Cardiac septum (tissue), 1 donor: ENCODE measurements around the gene SLC51B. TPM values are rescaled to one million over a fixed set of nuclear protein-coding genes. Genes with fewer than 3 reads are reported as not detected.
A peak's percentile ranks its signal among the peaks of the same experiment; 100 is the strongest.
"Not testable (repeated sequence)": the region's sequence is repeated elsewhere in the genome, so short reads cannot be mapped to it uniquely, and the experiment has no call there.

Experiments
- DNase-seq: peaks from one replicate; pipeline ENCODE4 v3.0.0-alpha.2; 2020; ENCODE audit warnings: low spot score
- intact Hi-C: fragments of 100-400 bp; cut with DNase I; formaldehyde crosslinking; loops from one replicate; pipeline ENCODE4 v1.14.0; 2022
- long read RNA-seq: library from polyadenylated mRNA; unstranded; transcript quantifications from one replicate; pipeline ENCODE4 v2.0.0, GENCODE V29; 2021
- total RNA-seq: library from RNA; stranded (reverse); fragmentation: NEBNext Ultra II Directional; extraction: Animal tissue kit (Norgen Biotek cat#: 25700); gene quantifications from one replicate; pipeline ENCODE4 v1.2.1, GENCODE V29; 2021
- donor health status: DM: no; HTN: no; CAD: no.

Gene SLC51B
- not detected for total RNA-seq
- long read RNA-seq: 0 reads

- no peak for DNase-seq
- intact Hi-C loops: no loop called here
Observed at GRCh38 chr15:65044724-65045481, at the start of gene SLC51B. Gene SLC51B, plus strand, starts transcription at chr15:65045387. Its CDS starts 4,618 bp downstream, at chr15:65050005.

- no peak for DNase-seq
- intact Hi-C loops: no loop called here
Observed at GRCh38 chr15:64997066-64997465, 48.1 kb upstream of the SLC51B start.

GRCh38 chr15:64997745-64998375, 47.3 kb upstream of the SLC51B start:
- DNase-seq: no peak
- intact Hi-C loops: no loop called here

- DNase-seq: no peak
- intact Hi-C loops: no loop called here
Observed at GRCh38 chr15:65004993-65005392, 40.2 kb upstream of the SLC51B start.

GRCh38 chr15:65006876-65007275, 38.3 kb upstream of the SLC51B start:
- DNase-seq: no peak
- intact Hi-C loops: no loop called here

- DNase-seq: no peak
- intact Hi-C loops: no loop called here
Observed at GRCh38 chr15:65008983-65009382, 36.2 kb upstream of the SLC51B start.

- DNase-seq, intact Hi-C loops: not testable (repeated sequence)
Observed at GRCh38 chr15:65011198-65011597, 34.0 kb upstream of the SLC51B start.

- DNase-seq: no peak
- intact Hi-C loops: no loop called here
Observed at GRCh38 chr15:65020419-65020818, 24.8 kb upstream of the SLC51B start.

GRCh38 chr15:65021488-65021887, 23.7 kb upstream of the SLC51B start:
- DNase-seq: no peak
- intact Hi-C loops: no loop called here

GRCh38 chr15:65026756-65027155, 18.4 kb upstream of the SLC51B start:
- DNase-seq: no peak
- intact Hi-C loops: loop anchor here (5.0 kb wide), 1 partner anchor 39 kb away; the partner anchor contains the start of gene SPG21

GRCh38 chr15:65027593-65027992, 17.6 kb upstream of the SLC51B start:
- no peak for DNase-seq
- intact Hi-C loops: loop anchor here (5.0 kb wide), 1 partner anchor 40 kb away; the partner anchor contains the start of gene SPG21

GRCh38 chr15:65028338-65028737, 16.8 kb upstream of the SLC51B start:
- intact Hi-C loops: loop anchor here (5.0 kb wide), 1 partner anchor 41 kb away; the partner anchor contains the start of gene SPG21
- DNase-seq: no peak

- intact Hi-C loops: loop anchor here (5.0 kb wide), 1 partner anchor 42 kb away; the partner anchor contains the start of gene SPG21
Observed at GRCh38 chr15:65028921-65029735, 16.1 kb upstream of the SLC51B start, which contains the start of gene MTFMT. Gene MTFMT, minus strand, starts transcription at chr15:65029639. Its CDS starts 26 bp downstream, at chr15:65029613.

GRCh38 chr15:65029736-65030208, 15.4 kb upstream of the SLC51B start:
- DNase-seq: no peak
- intact Hi-C loops: loop anchor here (5.0 kb wide), 2 partner anchors 42 to 268 kb away; partner anchors contain the start of genes RNU5A-1 and SPG21

More at GRCh38 chr15:65028921-65029735, 16.1 kb upstream of the SLC51B start, which contains the start of gene MTFMT:
- peak; percentile 97 for DNase-seq

- intact Hi-C loops: loop anchor here (5.0 kb wide), 1 partner anchor 264 kb away; the partner anchor contains the start of gene RNU5A-1
- DNase-seq: no peak
Observed at GRCh38 chr15:65032801-65033537, 12.2 kb upstream of the SLC51B start.

- intact Hi-C loops: loop anchor here (5.0 kb wide), 1 partner anchor 264 kb away; the partner anchor contains the start of gene RNU5A-1
- no peak for DNase-seq
Observed at GRCh38 chr15:65033659-65034269, 11.4 kb upstream of the SLC51B start.

- intact Hi-C loops: loop anchor here (5.0 kb wide), 1 partner anchor 263 kb away; the partner anchor contains the start of gene RNU5A-1
- DNase-seq: no peak
Observed at GRCh38 chr15:65034719-65035118, 10.5 kb upstream of the SLC51B start.

GRCh38 chr15:65037309-65037708, 7.9 kb upstream of the SLC51B start:
- intact Hi-C loops: no loop called here
- DNase-seq: no peak
